Measurements from ENCODE around the gene TRIM41.

TRIM41 gene

GRCh38 chr5:181243018-181243563 is 20.0 kb downstream of the TRIM41 start:
- H3K4me3 Mint-ChIP-seq, result peak overlapping the region; percentile 97
- peaks cover 98% of the 10 kb centered on the region for H3K36me3 Mint-ChIP-seq
- no peak for DNase-seq (ENCODE audit: low spot score in 2 of 2)
- peaks cover 63% of the 10 kb centered on the region for H3K4me1 Mint-ChIP-seq
- peak overlapping the region; percentile 100 for H3K27ac Mint-ChIP-seq
- H3K9me3 Mint-ChIP-seq, result no peaks in the 10 kb centered on the region
- no peak for ATAC-seq

GRCh38 chr5:181243564-181244343 is 20.7 kb downstream of the TRIM41 start, which contains the start of gene RACK1:
TSS of gene RACK1 (minus strand) at chr5:181243906. CDS start at chr5:181243800, 106 bp downstream.
- Mint-ChIP-seq H3K4me1 (peaks cover 63% of the 10 kb centered on the region), H3K27ac (peak within 1 kb of the TSS; percentile 100), H3K4me3 (peak within 1 kb of the TSS; percentile 97), H3K9me3 (no peaks in the 10 kb centered on the region), H3K36me3 (peaks cover 98% of the 10 kb centered on the region)
- ATAC-seq (peak; percentile 77), DNase-seq (ENCODE audit: low spot score in 2 of 2) (peak; percentile 69 to 93)

GRCh38 chr5:181245427-181246275 is 22.6 kb downstream of the TRIM41 start:
- Mint-ChIP-seq H3K9me3 (no peaks in the 10 kb centered on the region), H3K4me3 (peak overlapping the region; percentile 97), H3K36me3 (peaks cover 98% of the 10 kb centered on the region), H3K27ac (peak overlapping the region; percentile 100), H3K4me1 (peaks cover 71% of the 10 kb centered on the region)
- ATAC-seq (peak; percentile 0), DNase-seq (ENCODE audit: low spot score in 2 of 2) (no peak)

GRCh38 chr5:181246276-181247049 is 23.4 kb downstream of the TRIM41 start:
- ATAC-seq (peak; percentile 54), DNase-seq (ENCODE audit: low spot score in 2 of 2) (peak; percentile 68 to 91)
- H3K36me3 Mint-ChIP-seq, result peaks cover 98% of the 10 kb centered on the region
- peaks cover 71% of the 10 kb centered on the region for H3K4me1 Mint-ChIP-seq
- H3K4me3 Mint-ChIP-seq, result peak overlapping the region; percentile 97
- peak overlapping the region; percentile 100 for H3K27ac Mint-ChIP-seq
- no peaks in the 10 kb centered on the region for H3K9me3 Mint-ChIP-seq

GRCh38 chr5:181248277-181248676 is 25.2 kb downstream of the TRIM41 start:
- Mint-ChIP-seq H3K4me1 (peaks cover 67% of the 10 kb centered on the region), H3K4me3 (peak overlapping the region; percentile 97), H3K36me3 (peaks cover 95% of the 10 kb centered on the region), H3K27ac (peak overlapping the region; percentile 100), H3K9me3 (no peaks in the 10 kb centered on the region)
- no peak for DNase-seq (ENCODE audit: low spot score in 2 of 2)
- no peak for ATAC-seq

GRCh38 chr5:181255276-181255675 is 32.2 kb downstream of the TRIM41 start:
- no peaks in the 10 kb centered on the region for H3K9me3 Mint-ChIP-seq
- DNase-seq (ENCODE audit: low spot score in 2 of 2) (no peak), ATAC-seq (no peak)
- H3K27ac Mint-ChIP-seq, result no peak overlapping the region
- no peak overlapping the region for H3K4me3 Mint-ChIP-seq
- H3K36me3 Mint-ChIP-seq, result peaks cover 80% of the 10 kb centered on the region
- H3K4me1 Mint-ChIP-seq, result peaks cover 54% of the 10 kb centered on the region

GRCh38 chr5:181255836-181256578 is 32.9 kb downstream of the TRIM41 start:
- DNase-seq (ENCODE audit: low spot score in 2 of 2), result no peak
- peak overlapping the region; percentile 23 for H3K27ac Mint-ChIP-seq
- H3K36me3 Mint-ChIP-seq, result peaks cover 77% of the 10 kb centered on the region
- no peak overlapping the region for H3K4me3 Mint-ChIP-seq
- no peak for ATAC-seq
- H3K9me3 Mint-ChIP-seq, result no peaks in the 10 kb centered on the region
- H3K4me1 Mint-ChIP-seq, result peaks cover 54% of the 10 kb centered on the region

GRCh38 chr5:181258576-181258975 is 35.5 kb downstream of the TRIM41 start:
- ATAC-seq (no peak), DNase-seq (ENCODE audit: low spot score in 2 of 2) (no peak)
- Mint-ChIP-seq H3K36me3 (peaks cover 64% of the 10 kb centered on the region), H3K27ac (peak overlapping the region; percentile 37), H3K9me3 (no peaks in the 10 kb centered on the region), H3K4me3 (peak overlapping the region; percentile 97), H3K4me1 (peaks cover 44% of the 10 kb centered on the region)

GRCh38 chr5:181259283-181259682 is 36.2 kb downstream of the TRIM41 start:
- peaks cover 64% of the 10 kb centered on the region for H3K36me3 Mint-ChIP-seq
- ATAC-seq (no peak), DNase-seq (ENCODE audit: low spot score in 2 of 2) (no peak)
- peak overlapping the region; percentile 96 for H3K27ac Mint-ChIP-seq
- peak overlapping the region; percentile 97 for H3K4me3 Mint-ChIP-seq
- peaks cover 38% of the 10 kb centered on the region for H3K4me1 Mint-ChIP-seq
- no peaks in the 10 kb centered on the region for H3K9me3 Mint-ChIP-seq

GRCh38 chr5:181259974-181260719 is 37.1 kb downstream of the TRIM41 start:
- Mint-ChIP-seq H3K36me3 (peaks cover 58% of the 10 kb centered on the region), H3K4me3 (peak overlapping the region; percentile 97)
- ATAC-seq, result no peak

GRCh38 chr5:181260720-181261319 is 37.7 kb downstream of the TRIM41 start, which contains the start of gene TRIM52:
TSS of gene TRIM52 (minus strand) at chr5:181261143. CDS start at chr5:181260813, 330 bp downstream.
- ATAC-seq, result peak; percentile 94
- peaks cover 29% of the 10 kb centered on the region for H3K4me1 Mint-ChIP-seq

More at GRCh38 chr5:181259974-181260719, 37.1 kb downstream of the TRIM41 start:
- Mint-ChIP-seq H3K9me3 (no peaks in the 10 kb centered on the region), H3K27ac (peak overlapping the region; percentile 96), H3K4me1 (peaks cover 32% of the 10 kb centered on the region)
- no peak for DNase-seq (ENCODE audit: low spot score in 2 of 2)

GRCh38 chr5:181261320-181262049 is 38.4 kb downstream of the TRIM41 start:
- ATAC-seq (peak; percentile 74), DNase-seq (ENCODE audit: low spot score in 2 of 2) (peak; percentile 67 to 92)
- Mint-ChIP-seq H3K4me1 (peaks cover 24% of the 10 kb centered on the region), H3K36me3 (peaks cover 45% of the 10 kb centered on the region), H3K27ac (peak overlapping the region; percentile 96), H3K9me3 (no peaks in the 10 kb centered on the region), H3K4me3 (peak overlapping the region; percentile 97)

More at GRCh38 chr5:181260720-181261319, 37.7 kb downstream of the TRIM41 start, which contains the start of gene TRIM52:
- peak within 1 kb of the TSS; percentile 97 for H3K4me3 Mint-ChIP-seq
- DNase-seq (ENCODE audit: low spot score in 2 of 2), result peak; percentile 85 to 94
- H3K9me3 Mint-ChIP-seq, result no peaks in the 10 kb centered on the region
- peaks cover 51% of the 10 kb centered on the region for H3K36me3 Mint-ChIP-seq
- H3K27ac Mint-ChIP-seq, result peak within 1 kb of the TSS; percentile 96

Measured in stimulated activated effector memory CD8-positive, alpha-beta T cell treated with anti-CD3 and anti-CD28 coated beads, Interleukin-12 subunit alpha, Interleukin-12 subunit beta, amount 100 ng/mL, for 72 hours (primary cell).